Coronary artery (tissue), 2 donors: ENCODE measurements around the gene DTNBP1.

Experiments
- DNase-seq: peaks from one replicate; pipeline ENCODE4 v3.0.0-alpha.2; 2017; ENCODE audit warnings: low spot score
- H3K27ac ChIP-seq, 2 donors: fragments of 200-600 bp; sonication (generic); one replicate each; pipeline ENCODE4 v1.5.1; 2016 to 2019
- H3K4me3 ChIP-seq: fragments of 200-600 bp; sonication (generic); 2 replicates; pipeline ENCODE4 v1.5.1; 2016; ENCODE audit warnings: mild to moderate bottlenecking, moderate library complexity
- TF ChIP-seq, protein P1 (sequence below): fragments of 200-600 bp; sonication (generic); IDR thresholded peaks from one replicate; pipeline ENCODE4 v1.5.1; 2019; ENCODE audit warnings: antibody characterized with exemption

The DTNBP1 gene

DNA sequence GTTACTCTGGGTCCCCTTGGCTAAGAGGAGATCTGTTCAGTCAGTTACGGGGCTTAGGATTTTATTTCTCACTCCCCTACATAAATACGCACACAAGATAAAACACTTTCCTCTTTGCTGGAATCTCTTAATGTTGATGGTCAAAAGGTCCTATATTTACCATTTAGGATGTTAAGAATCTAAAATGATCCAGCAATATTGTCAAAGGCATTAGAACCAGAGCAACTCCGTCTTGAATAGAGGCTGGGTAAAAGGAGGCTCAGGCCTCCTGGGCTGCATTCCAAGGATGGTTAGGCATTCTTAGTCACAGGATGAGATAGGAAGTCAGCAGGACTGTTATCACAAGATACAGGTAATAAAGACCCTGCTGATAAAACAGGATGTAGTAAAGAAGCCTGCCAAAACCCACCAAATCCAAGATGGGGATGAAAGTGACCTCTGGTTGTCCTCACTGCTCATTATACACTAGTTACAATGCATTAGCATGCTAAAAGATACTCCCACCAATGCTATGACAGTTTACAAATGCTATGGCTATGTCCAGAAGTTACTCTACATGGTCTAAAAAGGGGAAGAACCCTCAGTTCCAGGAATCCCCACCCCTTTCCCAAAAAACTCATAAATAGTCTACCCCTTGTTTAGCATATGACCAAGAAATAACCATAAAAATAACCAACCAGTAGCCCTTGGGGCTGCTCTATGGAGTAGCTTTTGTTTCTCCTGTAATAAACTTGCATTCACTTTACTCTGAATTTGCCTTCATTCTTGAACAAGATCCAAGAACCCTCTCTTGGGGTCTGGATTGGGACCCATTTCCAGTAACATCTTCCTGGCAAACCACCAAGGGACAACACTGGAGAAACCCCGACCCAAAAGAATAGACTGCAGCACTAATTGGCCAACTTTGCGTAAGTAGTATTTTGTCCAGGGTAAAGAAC lies 107.5 kb downstream of the DTNBP1 start:
- Histone ChIP-seq H3K27ac (no peak overlapping the region), H3K4me3 (no peak overlapping the region)
- no peak for DNase-seq
- TF ChIP-seq, protein P1, sequence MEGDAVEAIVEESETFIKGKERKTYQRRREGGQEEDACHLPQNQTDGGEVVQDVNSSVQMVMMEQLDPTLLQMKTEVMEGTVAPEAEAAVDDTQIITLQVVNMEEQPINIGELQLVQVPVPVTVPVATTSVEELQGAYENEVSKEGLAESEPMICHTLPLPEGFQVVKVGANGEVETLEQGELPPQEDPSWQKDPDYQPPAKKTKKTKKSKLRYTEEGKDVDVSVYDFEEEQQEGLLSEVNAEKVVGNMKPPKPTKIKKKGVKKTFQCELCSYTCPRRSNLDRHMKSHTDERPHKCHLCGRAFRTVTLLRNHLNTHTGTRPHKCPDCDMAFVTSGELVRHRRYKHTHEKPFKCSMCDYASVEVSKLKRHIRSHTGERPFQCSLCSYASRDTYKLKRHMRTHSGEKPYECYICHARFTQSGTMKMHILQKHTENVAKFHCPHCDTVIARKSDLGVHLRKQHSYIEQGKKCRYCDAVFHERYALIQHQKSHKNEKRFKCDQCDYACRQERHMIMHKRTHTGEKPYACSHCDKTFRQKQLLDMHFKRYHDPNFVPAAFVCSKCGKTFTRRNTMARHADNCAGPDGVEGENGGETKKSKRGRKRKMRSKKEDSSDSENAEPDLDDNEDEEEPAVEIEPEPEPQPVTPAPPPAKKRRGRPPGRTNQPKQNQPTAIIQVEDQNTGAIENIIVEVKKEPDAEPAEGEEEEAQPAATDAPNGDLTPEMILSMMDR, result no peak

DNA sequence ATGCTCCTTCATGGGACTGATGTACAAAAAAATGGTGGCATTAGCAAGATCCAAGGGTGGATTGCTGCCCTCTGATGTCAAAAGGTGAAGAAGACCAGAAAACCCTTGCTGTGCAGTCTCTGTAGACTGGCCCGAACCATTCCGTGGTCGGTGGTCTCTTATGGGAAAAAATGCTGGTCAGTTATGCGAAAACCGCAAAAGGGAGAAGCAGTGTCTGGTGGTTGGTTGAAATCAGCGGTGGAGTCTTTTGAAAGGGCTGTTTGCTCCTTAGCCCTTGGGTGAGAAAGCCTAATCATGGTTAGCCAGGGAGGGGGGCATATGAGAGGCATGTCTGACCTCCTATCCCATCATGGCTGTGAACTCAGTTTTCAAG lies 108.1 kb downstream of the DTNBP1 start:
- Histone ChIP-seq H3K4me3 (no peak overlapping the region), H3K27ac (no peak overlapping the region)
- TF ChIP-seq, protein P1, result no peak
- DNase-seq, result no peak

DNA sequence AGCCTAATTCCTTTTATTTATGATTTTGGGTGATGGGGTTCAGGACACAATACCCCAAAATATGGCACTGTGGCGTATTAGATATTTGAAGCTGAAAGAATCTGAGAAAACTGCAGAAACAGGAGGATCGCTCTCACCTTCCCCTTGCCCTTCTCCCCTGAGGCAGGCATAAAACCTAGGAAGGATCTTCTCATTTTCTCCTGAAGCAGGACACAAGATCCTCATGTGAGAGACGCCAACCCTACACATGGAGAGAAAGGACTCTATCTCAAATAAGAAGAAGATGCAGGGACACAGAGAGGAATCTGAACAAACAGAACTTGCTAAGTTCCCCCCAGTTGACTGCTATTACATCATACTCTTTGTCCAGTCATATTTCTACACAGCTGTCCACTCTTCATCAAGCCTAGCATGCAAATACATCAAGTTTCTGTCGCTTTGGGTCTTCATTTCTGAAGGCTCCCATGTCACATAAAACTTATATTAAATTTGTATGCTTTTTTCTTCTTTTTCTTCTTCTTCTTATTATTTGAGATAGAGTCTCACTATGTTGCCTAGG lies 109.0 kb downstream of the DTNBP1 start:
- H3K27ac ChIP-seq, result no peak overlapping the region
- no peak for DNase-seq
- H3K4me3 ChIP-seq, result no peak overlapping the region
- TF ChIP-seq, protein P1, result no peak

DNA sequence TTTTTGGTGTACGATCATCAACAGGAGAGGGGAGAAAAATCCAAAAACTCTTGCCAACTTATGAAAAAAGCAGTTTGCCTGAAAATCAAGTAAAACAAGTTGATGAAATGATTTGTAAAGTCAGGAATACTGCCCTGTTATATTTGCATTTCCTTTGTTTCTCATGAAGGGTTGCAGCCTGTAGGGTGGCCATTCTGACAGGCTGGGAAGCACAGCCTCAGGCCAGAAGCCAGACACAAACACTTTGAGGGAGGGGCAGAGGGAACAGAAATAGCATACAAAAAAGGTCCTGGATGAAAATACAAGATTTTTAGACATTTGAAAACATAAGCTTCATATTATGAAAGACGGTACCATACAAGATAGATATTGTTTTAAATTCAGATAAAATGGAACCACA lies 109.8 kb downstream of the DTNBP1 start:
- no peak for DNase-seq
- Histone ChIP-seq H3K27ac (no peak overlapping the region), H3K4me3 (no peak overlapping the region)
- TF ChIP-seq, protein P1, result no peak

DNA sequence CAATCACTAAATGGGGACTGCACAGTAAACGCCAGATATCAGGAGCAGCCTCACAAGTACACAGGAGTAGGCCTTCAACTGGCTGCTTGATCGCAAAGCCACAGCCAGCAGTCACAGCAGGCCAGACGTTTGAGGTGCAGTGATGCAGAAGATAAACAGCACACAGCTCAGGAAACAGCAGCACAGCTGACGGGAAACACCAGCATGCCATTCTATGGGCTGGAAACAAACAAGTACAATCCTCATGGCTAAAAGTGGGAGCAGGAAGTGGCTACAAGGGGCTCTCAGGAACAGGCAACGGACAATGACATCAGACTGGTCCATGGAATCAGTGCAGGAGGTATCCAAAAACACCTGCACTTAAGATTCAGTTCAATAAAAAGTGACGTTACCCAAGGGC lies 111.0 kb downstream of the DTNBP1 start:
- TF ChIP-seq, protein P1, result no peak
- Histone ChIP-seq H3K27ac (no peak overlapping the region), H3K4me3 (no peak overlapping the region)
- DNase-seq, result no peak

DNA sequence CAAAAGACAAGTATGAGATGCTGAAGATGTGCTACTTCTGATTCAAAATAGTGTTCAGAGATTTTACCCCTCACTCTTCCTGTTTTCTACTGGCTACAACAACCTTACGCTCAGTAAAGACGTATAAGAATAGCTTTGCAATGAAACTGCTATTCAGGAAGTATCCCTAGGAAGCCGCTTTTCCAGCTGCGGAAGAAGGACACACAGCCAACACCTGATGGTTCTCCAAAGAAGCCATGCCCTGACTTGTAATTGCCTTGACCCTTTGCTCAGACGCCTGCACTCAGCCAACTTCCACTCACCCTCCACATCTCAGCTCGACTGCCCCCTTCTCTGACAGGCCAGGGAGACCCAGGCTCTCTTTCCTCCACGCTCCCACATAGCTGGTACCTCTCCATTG lies 111.6 kb downstream of the DTNBP1 start:
- H3K27ac ChIP-seq, result no peak overlapping the region
- no peak overlapping the region for H3K4me3 ChIP-seq
- DNase-seq, result no peak
- TF ChIP-seq, protein P1, result no peak
